Measurements from ENCODE around the gene SETD7. TPM values are rescaled to one million over a fixed set of nuclear protein-coding genes. Genes with fewer than 3 reads are reported as not detected.

Gene SETD7
- total RNA-seq, 4 donors from 2014 or later, result 84.2 to 118 (median 99.4) TPM

GRCh38 chr4:139533511-139533910 lies 22.5 kb downstream of the SETD7 start:
- TF ChIP-seq CTCF (IDR thresholded peaks at IDR 0.05; ENCODE audit: low read depth), result no peak

- no peak for TF ChIP-seq CTCF (IDR thresholded peaks at IDR 0.05; ENCODE audit: low read depth)
Observed at GRCh38 chr4:139532947-139533346, 23.1 kb downstream of the SETD7 start.

GRCh38 chr4:139530833-139531427 lies 25.1 kb downstream of the SETD7 start:
- TF ChIP-seq CTCF (IDR thresholded peaks at IDR 0.05; ENCODE audit: low read depth), result no peak

- no peak for TF ChIP-seq CTCF (IDR thresholded peaks at IDR 0.05; ENCODE audit: low read depth)
Observed at GRCh38 chr4:139528377-139529005, 27.5 kb downstream of the SETD7 start.

GRCh38 chr4:139526928-139527327 lies 29.1 kb downstream of the SETD7 start:
- no peak for TF ChIP-seq CTCF (IDR thresholded peaks at IDR 0.05; ENCODE audit: low read depth)

- no peak for TF ChIP-seq CTCF (IDR thresholded peaks at IDR 0.05; ENCODE audit: low read depth)
Observed at GRCh38 chr4:139525414-139525813, 30.6 kb downstream of the SETD7 start.

- TF ChIP-seq CTCF (IDR thresholded peaks at IDR 0.05; ENCODE audit: low read depth), result no peak
Observed at GRCh38 chr4:139524062-139524631, 31.9 kb downstream of the SETD7 start.

Measured in subcutaneous adipose tissue (tissue), 4 donors.